HS-5 (cell line): ENCODE measurements around the gene WNT4.

Source experiments
- DNase-seq: peaks from one replicate; pipeline ENCODE4 v3.0.0-alpha.2; 2012; ENCODE audit warnings: low read depth

The WNT4 gene

GRCh38 chr1:22074803-22075202, 68.1 kb downstream of the WNT4 start:
- no peak for DNase-seq

DNA sequence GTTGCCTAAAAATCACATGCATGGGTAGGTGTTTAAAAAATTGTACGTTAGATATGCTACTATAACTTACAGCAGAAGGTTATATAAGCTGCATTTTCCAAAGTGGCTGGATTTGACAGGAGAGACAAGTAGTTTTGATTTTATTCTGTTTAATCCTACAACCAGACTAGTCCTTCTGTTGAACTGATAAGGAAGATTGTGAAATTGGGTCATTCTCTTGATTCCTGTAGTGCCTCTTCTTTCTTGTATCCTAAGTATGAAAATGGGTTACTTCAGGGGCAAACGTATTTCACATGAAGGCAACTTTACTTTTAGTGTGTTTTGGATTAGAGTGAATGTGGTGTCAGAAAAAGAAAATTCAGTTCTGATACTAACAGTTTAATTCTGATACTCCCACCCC, 71.4 kb downstream of the WNT4 start:
- DNase-seq = no peak
